Esophagus muscularis mucosa (tissue), 4 donors: Measurements from ENCODE around the gene IRS1.

ENCODE experiments used
- EP300 ChIP-seq: sonication (generic); formaldehyde crosslinking; IDR thresholded peaks from one replicate; pipeline ENCODE4 v1.6.1; 2017; ENCODE audit warnings: antibody characterized with exemption
- POLR2A ChIP-seq: fragments of 450-650 bp; IDR thresholded peaks from one replicate; pipeline ENCODE4 v1.6.1; 2017; ENCODE audit warnings: antibody characterized with exemption, moderate library complexity, mild to moderate bottlenecking, low read depth
- TF ChIP-seq, protein P1 (sequence below), 3 experiments: fragments of 200-600 bp in 2 of 3; fragments of 450-650 bp in 1 of 3; sonication (generic) in 2 of 3; IDR thresholded peaks; one replicate each; pipeline ENCODE4 v1.5.1; 2017 to 2019; ENCODE audit warnings: antibody characterized with exemption in 3 of 3, mild to moderate bottlenecking in 2 of 3, moderate library complexity in 1 of 3

DNA sequence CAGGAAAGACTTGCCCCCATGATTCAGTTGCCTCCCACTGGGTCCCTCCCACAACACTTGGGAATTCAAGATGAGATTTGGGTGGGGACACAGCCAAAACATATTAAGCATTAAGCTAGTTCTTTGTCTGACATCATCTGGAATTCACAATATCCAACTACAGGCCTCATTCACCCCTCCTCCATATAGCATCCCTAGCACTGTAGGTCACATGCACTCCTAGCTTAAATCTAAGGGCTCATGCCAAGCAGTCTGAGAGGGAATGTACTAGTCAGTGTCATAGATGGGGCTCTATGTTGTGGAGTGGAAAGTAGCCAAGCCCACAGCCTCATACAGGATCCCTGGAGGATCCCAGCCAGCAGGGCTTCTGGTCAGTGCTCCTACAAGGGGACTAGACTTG, 92.1 kb downstream of the IRS1 start:
- TF ChIP-seq POLR2A (no peak), EP300 (no peak)
- TF ChIP-seq, protein P1, sequence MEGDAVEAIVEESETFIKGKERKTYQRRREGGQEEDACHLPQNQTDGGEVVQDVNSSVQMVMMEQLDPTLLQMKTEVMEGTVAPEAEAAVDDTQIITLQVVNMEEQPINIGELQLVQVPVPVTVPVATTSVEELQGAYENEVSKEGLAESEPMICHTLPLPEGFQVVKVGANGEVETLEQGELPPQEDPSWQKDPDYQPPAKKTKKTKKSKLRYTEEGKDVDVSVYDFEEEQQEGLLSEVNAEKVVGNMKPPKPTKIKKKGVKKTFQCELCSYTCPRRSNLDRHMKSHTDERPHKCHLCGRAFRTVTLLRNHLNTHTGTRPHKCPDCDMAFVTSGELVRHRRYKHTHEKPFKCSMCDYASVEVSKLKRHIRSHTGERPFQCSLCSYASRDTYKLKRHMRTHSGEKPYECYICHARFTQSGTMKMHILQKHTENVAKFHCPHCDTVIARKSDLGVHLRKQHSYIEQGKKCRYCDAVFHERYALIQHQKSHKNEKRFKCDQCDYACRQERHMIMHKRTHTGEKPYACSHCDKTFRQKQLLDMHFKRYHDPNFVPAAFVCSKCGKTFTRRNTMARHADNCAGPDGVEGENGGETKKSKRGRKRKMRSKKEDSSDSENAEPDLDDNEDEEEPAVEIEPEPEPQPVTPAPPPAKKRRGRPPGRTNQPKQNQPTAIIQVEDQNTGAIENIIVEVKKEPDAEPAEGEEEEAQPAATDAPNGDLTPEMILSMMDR (IDR thresholded peaks at IDR 0.05), result no peak
